Colonic mucosa (tissue), 4 donors: ENCODE results near the gene CDH8. TPM values are rescaled to one million over a fixed set of nuclear protein-coding genes. Genes with fewer than 3 reads are reported as not detected.

Experiments
- DNase-seq: peaks from one replicate; pipeline ENCODE4 v3.0.0-alpha.2; 2020
- H3K27ac ChIP-seq: fragments of 200-600 bp; one replicate; pipeline ENCODE4 v1.8.0; 2021
- H3K27me3 ChIP-seq: fragments of 200-600 bp; one replicate; pipeline ENCODE4 v1.8.0; 2021
- H3K36me3 ChIP-seq: fragments of 200-600 bp; one replicate; pipeline ENCODE4 v1.8.0; 2021
- H3K4me1 ChIP-seq: fragments of 200-600 bp; one replicate; pipeline ENCODE4 v1.8.0; 2021; ENCODE audit warnings: mild to moderate bottlenecking
- H3K4me3 ChIP-seq: fragments of 200-600 bp; one replicate; pipeline ENCODE4 v1.8.0; 2021
- H3K9ac ChIP-seq, 2 donors: one replicate each; pipeline ENCODE4 v1.7.0; 2013; ENCODE audit warnings: control low read depth in 2 of 2, low read depth in 2 of 2, low read length in 2 of 2
- H3K9me3 ChIP-seq: fragments of 200-600 bp; one replicate; pipeline ENCODE4 v1.8.0; 2021
- CTCF ChIP-seq: fragments of 200-600 bp; IDR thresholded peaks from one replicate; pipeline ENCODE4 v1.8.0; 2022; ENCODE audit warnings: antibody characterized with exemption, mild to moderate bottlenecking
- intact Hi-C: fragments of 100-400 bp; cut with DNase I; formaldehyde crosslinking; loops from one replicate; pipeline ENCODE4 v1.14.1; 2022
- total RNA-seq, 2 donors: library from RNA; stranded (reverse); fragmentation: NEBNext Ultra II Directional in 1 of 2; extraction: Animal tissue kit (Norgen Biotek cat#: 25700) in 1 of 2; gene quantifications; one replicate each; pipeline ENCODE4 v1.2.1, GENCODE V29; 2021
- donor health status: healthy.
- donor health status: DM: no; HTN: no; CAD: no.
- donor health status: DM: no; HTN: no; CAD: no.

CDH8 gene
- total RNA-seq, 2 donors from 2014 or later, result 0.13 to 0.69 TPM

- Histone ChIP-seq H3K9me3 (no peaks in the 10 kb centered on the region), H3K4me1 (no peaks in the 10 kb centered on the region), H3K27ac (no peak overlapping the region), H3K9ac (no peak overlapping the region), H3K36me3 (no peaks in the 10 kb centered on the region), H3K27me3 (no peaks in the 10 kb centered on the region), H3K4me3 (no peak overlapping the region)
- DNase-seq, result no peak
- intact Hi-C loops, result no loop called here
- no peak for TF ChIP-seq CTCF
Measured at GRCh38 chr16:61770301-61770700, 265.9 kb downstream of the CDH8 start.

- no peak overlapping the region for H3K9ac ChIP-seq
- DNase-seq, result no peak
- no peak for TF ChIP-seq CTCF
- H3K4me3 ChIP-seq, result no peak overlapping the region
- intact Hi-C loops, result no loop called here
- H3K9me3 ChIP-seq, result no peaks in the 10 kb centered on the region
- no peak overlapping the region for H3K27ac ChIP-seq
- no peaks in the 10 kb centered on the region for H3K36me3 ChIP-seq
- no peaks in the 10 kb centered on the region for H3K27me3 ChIP-seq
- H3K4me1 ChIP-seq, result no peaks in the 10 kb centered on the region
Measured at GRCh38 chr16:61763991-61764390, 272.2 kb downstream of the CDH8 start.

- intact Hi-C loops, result no loop called here
- H3K4me3 ChIP-seq, result no peak overlapping the region
Measured at GRCh38 chr16:61763013-61763412, 273.2 kb downstream of the CDH8 start.

GRCh38 chr16:61730997-61731396 lies 305.2 kb downstream of the CDH8 start:
- DNase-seq, result no peak

More at GRCh38 chr16:61763013-61763412, 273.2 kb downstream of the CDH8 start:
- H3K9me3 ChIP-seq, result no peaks in the 10 kb centered on the region
- H3K4me1 ChIP-seq, result no peaks in the 10 kb centered on the region
- H3K9ac ChIP-seq, result no peak overlapping the region
- no peaks in the 10 kb centered on the region for H3K36me3 ChIP-seq
- no peaks in the 10 kb centered on the region for H3K27me3 ChIP-seq
- no peak for DNase-seq
- no peak for TF ChIP-seq CTCF
- H3K27ac ChIP-seq, result no peak overlapping the region

GRCh38 chr16:61726701-61727100 lies 309.5 kb downstream of the CDH8 start:
- no peak overlapping the region for H3K4me3 ChIP-seq
- intact Hi-C loops, result no loop called here
- DNase-seq, result no peak
- no peak overlapping the region for H3K27ac ChIP-seq
- no peak overlapping the region for H3K9ac ChIP-seq
- no peak for TF ChIP-seq CTCF
- H3K36me3 ChIP-seq, result no peaks in the 10 kb centered on the region
- no peaks in the 10 kb centered on the region for H3K27me3 ChIP-seq
- H3K4me1 ChIP-seq, result no peaks in the 10 kb centered on the region
- no peaks in the 10 kb centered on the region for H3K9me3 ChIP-seq

More at GRCh38 chr16:61730997-61731396, 305.2 kb downstream of the CDH8 start:
- Histone ChIP-seq H3K9ac (no peak overlapping the region), H3K4me1 (no peaks in the 10 kb centered on the region), H3K27ac (no peak overlapping the region), H3K9me3 (no peaks in the 10 kb centered on the region), H3K27me3 (no peaks in the 10 kb centered on the region), H3K36me3 (no peaks in the 10 kb centered on the region), H3K4me3 (no peak overlapping the region)
- TF ChIP-seq CTCF, result no peak
- intact Hi-C loops, result no loop called here

GRCh38 chr16:61726125-61726524 lies 310.1 kb downstream of the CDH8 start:
- Histone ChIP-seq H3K27ac (no peak overlapping the region), H3K9me3 (no peaks in the 10 kb centered on the region), H3K9ac (no peak overlapping the region), H3K27me3 (no peaks in the 10 kb centered on the region), H3K4me1 (no peaks in the 10 kb centered on the region), H3K4me3 (no peak overlapping the region), H3K36me3 (no peaks in the 10 kb centered on the region)
- no peak for DNase-seq
- TF ChIP-seq CTCF, result no peak
- intact Hi-C loops, result no loop called here
